Subcutaneous abdominal adipose tissue (tissue), 5 donors: ENCODE measurements around the gene CHCHD1.

ENCODE experiments used
- H3K27ac ChIP-seq: one replicate; pipeline ENCODE4 v1.7.0; 2013; ENCODE audit warnings: low read depth, mild to moderate bottlenecking, inconsistent platforms, low read length, moderate library complexity
- H3K27me3 ChIP-seq, 5 donors: one replicate each; pipeline ENCODE4 v1.7.0; 2013; ENCODE audit warnings: low read length in 5 of 5, inconsistent platforms in 1 of 5; ENCODE audit not compliant: control insufficient read depth in 5 of 5, insufficient read depth in 4 of 5
- H3K36me3 ChIP-seq, 5 donors: one replicate each; pipeline ENCODE4 v1.7.0; 2013; ENCODE audit warnings: low read length in 5 of 5; ENCODE audit not compliant: control insufficient read depth in 5 of 5, insufficient read depth in 5 of 5
- H3K4me1 ChIP-seq, 5 donors: one replicate each; pipeline ENCODE4 v1.7.0; 2013; ENCODE audit warnings: low read length in 5 of 5, mild to moderate bottlenecking in 3 of 5, moderate library complexity in 1 of 5; ENCODE audit not compliant: control insufficient read depth in 5 of 5, insufficient read depth in 5 of 5
- H3K4me3 ChIP-seq, 5 donors: one replicate each; pipeline ENCODE4 v1.7.0; 2013; ENCODE audit warnings: low read length in 5 of 5, low read depth in 1 of 5
- H3K9ac ChIP-seq, 5 donors: one replicate each; pipeline ENCODE4 v1.7.0; 2013; ENCODE audit warnings: low read length in 5 of 5, mild to moderate bottlenecking in 4 of 5, moderate library complexity in 3 of 5
- H3K9me3 ChIP-seq, 5 donors: one replicate each; pipeline ENCODE4 v1.7.0; 2013; ENCODE audit warnings: low read length in 5 of 5; ENCODE audit not compliant: control insufficient read depth in 5 of 5
- donor health status: healthy.
- donor health status: healthy.
- donor health status: healthy.
- donor health status: healthy.
- donor health status: healthy.

Gene CHCHD1

DNA sequence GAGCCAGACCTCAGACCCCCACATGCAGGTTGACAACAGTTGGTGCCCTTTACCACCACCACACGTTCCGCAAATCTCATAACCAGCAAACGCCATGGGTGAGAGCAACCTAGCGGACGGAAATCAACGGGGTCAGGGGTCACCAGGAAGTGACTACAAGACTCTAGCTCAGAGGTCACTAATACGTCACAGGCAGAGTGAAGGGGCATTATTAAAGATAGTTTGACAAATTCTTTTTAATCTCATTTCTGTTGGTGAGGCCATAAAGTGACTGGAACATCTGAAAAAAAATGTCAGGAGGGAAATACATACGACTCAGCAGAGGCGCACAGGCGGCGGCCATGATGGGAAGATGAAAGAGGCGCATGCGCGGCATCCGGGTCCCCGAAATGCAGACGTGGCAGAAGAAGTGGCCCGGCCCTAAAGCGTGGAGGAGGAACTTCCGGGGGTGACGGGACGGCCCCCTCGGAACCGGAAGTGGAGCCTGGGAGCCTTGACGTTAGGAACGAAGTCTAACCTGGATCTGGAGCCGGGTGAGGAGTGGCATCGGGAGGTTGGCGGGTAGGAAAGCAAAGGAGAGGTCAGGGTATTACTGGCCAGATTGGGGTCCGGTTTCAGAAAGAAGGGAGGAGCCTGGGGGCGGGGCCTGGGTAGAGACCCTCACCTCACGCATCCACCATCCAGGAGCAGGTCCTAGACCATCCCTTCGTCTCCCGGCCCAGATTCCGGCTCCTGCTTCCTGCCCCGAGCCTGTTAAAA lies 37.8 kb upstream of the CHCHD1 start, which contains the start of gene SEC24C:
Gene SEC24C, plus strand, starts transcription at position 468 of the 759 bp plus-strand sequence. CDS start 2,461 bp downstream, outside the sequence.
- Histone ChIP-seq H3K4me3 (peak within 1 kb of the TSS; percentile 84 to 100 (median 98)), H3K9ac (peak within 1 kb of the TSS; percentile 85 to 99 (median 91)), H3K27ac (peak within 1 kb of the TSS; percentile 98), H3K9me3 (no peaks in the 10 kb centered on the region), H3K27me3 (no peaks in the 10 kb centered on the region), H3K4me1 (peaks cover 5 to 36% (median 30%) of the 10 kb centered on the region in 5 donors), H3K36me3 (peaks cover 2 to 15% (median 12%) of the 10 kb centered on the region in 5 donors)

DNA sequence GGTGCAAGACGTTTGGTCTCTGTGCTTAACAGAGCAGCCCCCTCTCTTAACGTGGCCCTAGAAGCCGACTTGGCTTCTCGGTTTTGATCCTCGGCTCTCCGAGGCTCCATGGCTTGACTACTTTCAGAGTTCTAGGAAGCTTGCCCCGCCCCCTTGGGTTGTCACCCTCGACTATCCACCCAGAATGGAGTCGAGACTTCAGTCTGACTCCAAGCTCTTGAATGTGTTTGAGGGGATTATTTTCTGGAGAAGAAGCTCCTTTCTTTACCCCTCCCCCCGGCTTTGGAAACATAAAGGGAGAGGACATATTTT lies 37.2 kb upstream of the CHCHD1 start:
- H3K9me3 ChIP-seq: no peaks in the 10 kb centered on the region
- H3K36me3 ChIP-seq: peaks cover 4 to 18% (median 15%) of the 10 kb centered on the region in 5 donors
- peak overlapping the region; percentile 84 to 100 (median 98) for H3K4me3 ChIP-seq
- peaks cover 5 to 39% (median 30%) of the 10 kb centered on the region in 5 donors for H3K4me1 ChIP-seq
- peak overlapping the region; percentile 85 to 99 (median 91) for H3K9ac ChIP-seq
- H3K27ac ChIP-seq: peak overlapping the region; percentile 98
- H3K27me3 ChIP-seq: no peaks in the 10 kb centered on the region

DNA sequence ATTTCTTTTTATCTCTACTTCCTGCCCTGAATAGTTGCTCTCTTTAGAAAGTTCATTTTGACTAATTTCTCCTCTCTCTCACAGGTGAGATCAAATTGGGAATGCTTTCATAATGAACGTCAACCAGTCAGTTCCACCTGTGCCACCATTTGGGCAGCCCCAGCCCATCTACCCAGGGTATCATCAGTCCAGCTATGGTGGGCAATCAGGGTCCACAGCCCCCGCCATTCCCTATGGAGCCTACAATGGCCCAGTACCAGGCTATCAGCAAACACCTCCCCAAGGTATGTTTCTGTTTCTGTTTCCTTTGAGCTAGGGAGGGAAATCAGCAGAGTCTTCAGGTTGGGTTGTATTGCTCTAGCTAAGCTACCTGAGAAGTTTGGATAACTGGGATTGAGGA lies 35.1 kb upstream of the CHCHD1 start:
- peaks cover 16 to 38% (median 33%) of the 10 kb centered on the region in 5 donors for H3K36me3 ChIP-seq
- H3K4me1 ChIP-seq: peaks cover 5 to 39% (median 34%) of the 10 kb centered on the region in 5 donors
- H3K9ac ChIP-seq: no peak overlapping the region

DNA sequence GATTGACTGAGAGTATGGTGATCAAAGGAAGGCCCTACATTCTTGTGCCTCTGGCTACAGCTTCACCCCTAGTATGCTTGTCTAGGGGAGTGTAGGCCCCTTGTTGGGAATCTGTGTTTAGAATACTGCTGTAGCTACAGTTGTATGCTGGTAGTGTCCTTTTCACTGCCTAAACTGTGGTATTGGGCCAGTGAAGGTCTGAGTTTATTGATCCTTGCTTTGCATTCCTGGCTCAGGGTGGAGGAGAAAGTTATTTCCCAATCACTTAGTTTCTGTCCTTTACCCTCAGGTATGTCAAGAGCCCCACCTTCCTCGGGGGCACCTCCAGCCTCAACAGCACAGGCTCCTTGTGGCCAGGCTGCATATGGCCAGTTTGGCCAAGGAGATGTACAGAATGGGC lies 31.0 kb upstream of the CHCHD1 start:
- Histone ChIP-seq H3K4me1 (peaks cover 2 to 11% (median 10%) of the 10 kb centered on the region in 5 donors), H3K9me3 (no peaks in the 10 kb centered on the region)

More for the DNA sequence above, 35.1 kb upstream of the CHCHD1 start:
- H3K27me3 ChIP-seq: no peaks in the 10 kb centered on the region
- H3K27ac ChIP-seq: no peak overlapping the region
- no peaks in the 10 kb centered on the region for H3K9me3 ChIP-seq
- H3K4me3 ChIP-seq: no peak overlapping the region

DNA sequence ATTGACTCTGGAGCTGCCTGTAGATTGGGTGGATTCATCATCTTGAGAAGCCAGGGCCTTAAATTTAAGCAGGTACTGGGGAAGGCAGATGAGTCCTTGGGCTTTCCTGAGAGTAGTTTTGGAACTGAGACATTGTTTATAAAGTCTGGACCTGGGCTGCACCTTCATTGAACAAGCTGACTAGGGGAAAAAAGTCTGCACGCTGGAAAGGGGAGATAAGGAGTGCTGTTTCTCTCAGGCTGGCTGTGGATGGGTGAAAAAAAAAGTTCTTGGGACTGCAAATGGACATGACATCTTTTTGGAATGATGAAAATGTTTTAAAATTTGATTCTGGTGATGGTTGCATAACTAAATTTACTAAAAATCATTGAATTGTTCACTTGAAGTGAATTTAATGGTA lies 25.7 kb upstream of the CHCHD1 start:
- Histone ChIP-seq H3K27ac (no peak overlapping the region), H3K9ac (no peak overlapping the region), H3K27me3 (no peaks in the 10 kb centered on the region), H3K9me3 (no peaks in the 10 kb centered on the region), H3K4me1 (no peaks in the 10 kb centered on the region), H3K4me3 (no peak overlapping the region), H3K36me3 (peaks cover 15 to 74% (median 65%) of the 10 kb centered on the region in 5 donors)

More for the DNA sequence above, 31.0 kb upstream of the CHCHD1 start:
- Histone ChIP-seq H3K4me3 (no peak overlapping the region), H3K27ac (no peak overlapping the region), H3K27me3 (no peaks in the 10 kb centered on the region), H3K9ac (peak overlapping the region in 2 of 5 donors; percentile 16 to 26), H3K36me3 (peaks cover 21 to 72% (median 66%) of the 10 kb centered on the region in 5 donors)

DNA sequence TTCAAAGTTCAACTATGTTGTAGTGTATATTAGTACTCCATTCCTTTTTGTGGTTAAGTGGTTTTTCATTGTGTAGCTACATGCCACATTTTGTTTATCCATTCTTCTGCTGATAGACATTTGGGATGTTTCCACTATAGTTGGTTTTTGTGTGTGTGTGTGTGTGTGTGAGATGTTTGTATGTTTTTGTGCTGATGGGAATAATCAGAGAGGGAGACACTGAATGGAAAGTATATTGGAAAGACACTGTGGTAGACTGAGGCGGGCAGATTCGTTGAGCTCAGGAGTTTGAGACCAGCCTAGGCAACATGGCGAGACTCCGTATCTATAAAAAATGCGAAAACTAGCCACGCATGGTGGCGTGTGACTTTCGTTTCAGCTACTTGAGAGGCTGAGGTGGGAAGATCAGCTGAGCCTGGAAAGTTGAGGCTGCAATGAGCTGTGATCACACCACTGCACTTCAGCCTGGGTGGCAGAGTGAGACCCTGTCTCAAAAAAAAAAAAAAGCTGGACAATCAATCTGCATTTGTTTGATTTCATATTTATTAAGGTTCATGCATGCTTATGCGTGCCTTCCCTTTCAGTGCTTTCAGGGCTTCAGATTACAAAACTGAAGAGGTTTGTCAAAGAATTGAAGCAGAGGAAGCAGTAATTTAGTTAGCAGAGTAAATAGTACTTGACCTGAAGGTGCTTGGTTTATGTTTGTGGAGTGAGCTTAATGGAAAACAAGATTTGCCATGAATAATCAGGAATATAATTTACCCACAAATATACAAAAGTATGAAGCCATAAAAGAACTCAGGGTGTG lies 22.9 kb upstream of the CHCHD1 start:
- peaks cover 26 to 74% (median 67%) of the 10 kb centered on the region in 5 donors for H3K36me3 ChIP-seq
- H3K9ac ChIP-seq: no peak overlapping the region
- H3K27me3 ChIP-seq: no peaks in the 10 kb centered on the region
- H3K9me3 ChIP-seq: no peaks in the 10 kb centered on the region
- H3K4me3 ChIP-seq: no peak overlapping the region
- H3K27ac ChIP-seq: no peak overlapping the region
- no peaks in the 10 kb centered on the region for H3K4me1 ChIP-seq

DNA sequence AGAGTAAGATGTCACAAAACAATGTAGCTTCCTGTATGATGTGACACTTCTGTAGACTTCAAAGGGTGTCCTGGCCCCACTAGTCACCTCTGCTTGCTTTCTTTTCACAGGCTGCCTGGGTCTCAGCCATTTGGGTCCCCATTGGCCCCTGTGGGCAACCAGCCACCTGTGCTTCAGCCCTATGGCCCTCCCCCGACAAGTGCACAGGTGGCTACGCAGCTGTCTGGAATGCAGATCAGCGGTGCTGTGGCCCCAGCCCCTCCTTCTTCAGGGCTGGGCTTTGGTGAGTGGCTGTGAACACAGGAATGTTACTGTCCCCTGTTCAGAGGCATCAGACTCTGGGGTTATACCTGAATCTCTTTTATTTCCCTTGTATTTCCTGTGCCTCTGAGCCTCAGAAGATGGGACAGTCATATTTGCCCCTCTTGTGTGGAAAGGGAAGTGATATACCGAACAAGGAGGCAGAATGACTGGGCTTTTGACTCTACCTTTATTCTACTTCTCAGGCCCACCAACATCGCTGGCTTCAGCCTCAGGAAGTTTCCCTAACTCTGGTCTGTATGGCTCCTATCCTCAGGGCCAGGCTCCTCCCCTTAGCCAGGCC lies 22.2 kb upstream of the CHCHD1 start:
- H3K4me1 ChIP-seq: no peaks in the 10 kb centered on the region
- H3K4me3 ChIP-seq: no peak overlapping the region
- peaks cover 29 to 75% (median 66%) of the 10 kb centered on the region in 5 donors for H3K36me3 ChIP-seq
- no peaks in the 10 kb centered on the region for H3K9me3 ChIP-seq
- no peaks in the 10 kb centered on the region for H3K27me3 ChIP-seq
- H3K27ac ChIP-seq: no peak overlapping the region
- peak overlapping the region in 1 of 5 donors; percentile 48 for H3K9ac ChIP-seq

DNA sequence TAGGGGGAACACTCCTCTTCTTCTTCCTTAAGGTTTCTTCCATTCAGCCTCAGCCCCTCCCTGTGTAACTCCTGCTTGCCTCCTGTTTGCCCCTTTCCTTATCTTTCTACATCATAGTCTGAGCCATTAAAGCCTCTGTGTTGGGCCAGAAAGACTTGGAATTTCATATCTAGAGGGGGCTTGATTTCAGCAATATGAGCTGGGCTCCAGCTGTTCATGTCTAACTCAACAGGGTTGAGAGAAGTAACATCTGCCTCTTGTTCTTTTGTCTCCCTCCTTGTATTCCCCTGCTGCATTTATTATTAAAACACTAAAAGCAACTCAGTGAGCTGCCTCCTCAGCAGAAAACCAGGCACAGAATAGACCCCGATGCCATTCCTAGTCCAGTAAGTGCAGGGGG lies 20.1 kb upstream of the CHCHD1 start:
- Histone ChIP-seq H3K27ac (no peak overlapping the region), H3K9me3 (no peaks in the 10 kb centered on the region), H3K4me3 (no peak overlapping the region), H3K27me3 (no peaks in the 10 kb centered on the region), H3K9ac (no peak overlapping the region), H3K4me1 (no peaks in the 10 kb centered on the region), H3K36me3 (peaks cover 43 to 84% (median 80%) of the 10 kb centered on the region in 5 donors)

DNA sequence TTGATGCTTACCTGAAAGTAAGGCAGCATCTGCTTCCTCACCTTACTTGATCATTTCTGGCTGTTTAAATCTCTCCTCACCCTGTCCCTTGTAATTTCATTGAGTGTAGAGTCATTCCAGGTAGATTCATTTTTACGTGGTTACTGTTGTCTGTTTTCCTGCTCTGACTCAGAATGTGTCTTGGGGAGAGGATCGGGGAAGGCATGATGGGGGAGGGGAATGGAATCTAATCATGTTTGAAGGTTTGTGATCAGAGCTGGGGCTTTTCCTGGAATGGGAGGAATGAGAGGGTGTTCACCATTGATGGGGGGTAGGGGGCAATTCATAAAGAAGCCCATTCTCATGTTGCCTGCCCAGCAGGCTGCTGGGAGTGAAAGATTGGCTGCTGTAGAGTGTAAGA lies 18.9 kb upstream of the CHCHD1 start:
- peaks cover 46 to 89% (median 86%) of the 10 kb centered on the region in 5 donors for H3K36me3 ChIP-seq
- no peaks in the 10 kb centered on the region for H3K27me3 ChIP-seq
- no peak overlapping the region for H3K27ac ChIP-seq

More for the DNA sequence above, 18.9 kb upstream of the CHCHD1 start:
- Histone ChIP-seq H3K4me1 (no peaks in the 10 kb centered on the region), H3K4me3 (no peak overlapping the region), H3K9ac (no peak overlapping the region), H3K9me3 (no peaks in the 10 kb centered on the region)
